GM12878 (cell line): ENCODE measurements around the gene TPBGL.

Source experiments
- CTCF ChIP-seq, 3 experiments: IDR thresholded peaks in 2 of 3; conservative IDR thresholded peaks in 1 of 3; 2 replicates each; pipeline ENCODE4 v1.5.1; 2011; ENCODE audit warnings: low read depth in 3 of 3, low read length in 3 of 3, mild to moderate bottlenecking in 3 of 3, control low read depth in 2 of 3, moderate library complexity in 2 of 3, inconsistent platforms in 1 of 3, mixed read lengths in 1 of 3; ENCODE audit not compliant: control insufficient read depth in 2 of 3, insufficient read depth in 1 of 3; ENCODE audit errors: extremely low read depth in 1 of 3
- CUX1 ChIP-seq: IDR thresholded peaks from 2 replicates; pipeline ENCODE4 v1.6.1; 2012; ENCODE audit warnings: improper control_type of control experiment, low read depth, low read length; ENCODE audit not compliant: insufficient replicate concordance
- FOXK2 ChIP-seq: fragments of 450-650 bp; IDR thresholded peaks from 2 replicates; pipeline ENCODE4 v1.6.1; 2017; ENCODE audit warnings: mild to moderate bottlenecking, moderate library complexity
- HCFC1 ChIP-seq: fragments of 150-350 bp; IDR thresholded peaks from 2 replicates; pipeline ENCODE4 v1.6.1; 2014; ENCODE audit warnings: low read length
- MYC ChIP-seq: IDR thresholded peaks from 2 replicates; pipeline ENCODE4 v1.6.1; 2011; ENCODE audit warnings: mild to moderate bottlenecking, low read length, moderate library complexity, inconsistent platforms; ENCODE audit not compliant: insufficient read depth, insufficient replicate concordance, insufficient read length, severe bottlenecking
- POLR2A ChIP-seq: IDR thresholded peaks from 2 replicates; pipeline ENCODE4 v1.6.1; 2011; ENCODE audit warnings: low read depth, mild to moderate bottlenecking, low read length
- POLR2AphosphoS5 ChIP-seq: IDR thresholded peaks from 2 replicates; pipeline ENCODE4 v1.6.1; 2011; ENCODE audit warnings: mild to moderate bottlenecking, low read length, inconsistent platforms
- RAD21 ChIP-seq: IDR thresholded peaks from 2 replicates; pipeline ENCODE4 v1.6.1; 2011; ENCODE audit warnings: mild to moderate bottlenecking, low read depth, low read length, moderate library complexity; ENCODE audit not compliant: insufficient read depth
- TAF1 ChIP-seq: IDR thresholded peaks from 2 replicates; pipeline ENCODE4 v1.6.1; 2011; ENCODE audit warnings: mild to moderate bottlenecking, low read depth, low read length, borderline replicate concordance
- USF2 ChIP-seq: IDR thresholded peaks from 2 replicates; pipeline ENCODE4 v1.6.1; 2011; ENCODE audit warnings: low read depth, low read length, improper control_type of control experiment, borderline replicate concordance
- ZNF207 ChIP-seq: fragments of 450-650 bp; IDR thresholded peaks from 2 replicates; pipeline ENCODE4 v1.6.1; 2014; ENCODE audit warnings: antibody characterized with exemption, mild to moderate bottlenecking, borderline replicate concordance

GRCh38 chr11:75191330-75191717 is 49.2 kb upstream of the TPBGL start:
- no peak for TF ChIP-seq CTCF (IDR thresholded peaks at IDR 0.05 in 2 of 3, conservative IDR thresholded peaks at IDR 0.05 in 1 of 3; ENCODE audit: control insufficient read depth in 2 of 3, extremely low read depth in 1 of 3, insufficient read depth in 1 of 3, low read depth in 3 of 3, low read length in 3 of 3)
- no peak for TF ChIP-seq TAF1
- no peak for TF ChIP-seq POLR2A
- no peak for TF ChIP-seq POLR2AphosphoS5
- no peak for TF ChIP-seq ZNF207
- TF ChIP-seq FOXK2, result no peak
- no peak for TF ChIP-seq HCFC1
- TF ChIP-seq CUX1, result no peak
- TF ChIP-seq RAD21, result no peak
- no peak for TF ChIP-seq MYC
- TF ChIP-seq USF2, result no peak
